ENCODE results near the gene TMEM178B.

Gene TMEM178B

GRCh38 chr7:141354251-141354650 is 280.4 kb downstream of the TMEM178B start:
- Histone ChIP-seq H3K4me3 (ENCODE audit: low read length) (no peak overlapping the region), H3F3A (ENCODE audit: control insufficient read depth, insufficient read depth) (no peaks in the 10 kb centered on the region), H3K36me3 (ENCODE audit: control insufficient read depth, low read length) (no peaks in the 10 kb centered on the region), H3K9me2 (replicated peaks; ENCODE audit: control insufficient read depth, low read length) (no peaks in the 10 kb centered on the region), H3K4me1 (ENCODE audit: control insufficient read depth, low read length) (peaks cover 10% of the 10 kb centered on the region), H3K27ac (ENCODE audit: low read depth, low read length) (no peak overlapping the region), H3K79me2 (ENCODE audit: control insufficient read depth, low read length) (no peaks in the 10 kb centered on the region), H3K27me3 (ENCODE audit: control insufficient read depth, low read length) (no peaks in the 10 kb centered on the region), H3K4me2 (ENCODE audit: low read length) (no peak overlapping the region), H4K20me1 (ENCODE audit: control insufficient read depth, insufficient read depth, low read depth, low read length) (no peaks in the 10 kb centered on the region), H3K9me3 (ENCODE audit: control insufficient read depth, insufficient read depth, low read length) (peaks cover under 1% of the 10 kb centered on the region)
- no peak for TF ChIP-seq CTCF (IDR thresholded peaks at IDR 0.05; ENCODE audit: low read depth, low read length, poor library complexity, severe bottlenecking)
- TF ChIP-seq EZH2phosphoT487 (IDR thresholded peaks at IDR 0.05; ENCODE audit: borderline replicate concordance, low read length) = no peak

DNA sequence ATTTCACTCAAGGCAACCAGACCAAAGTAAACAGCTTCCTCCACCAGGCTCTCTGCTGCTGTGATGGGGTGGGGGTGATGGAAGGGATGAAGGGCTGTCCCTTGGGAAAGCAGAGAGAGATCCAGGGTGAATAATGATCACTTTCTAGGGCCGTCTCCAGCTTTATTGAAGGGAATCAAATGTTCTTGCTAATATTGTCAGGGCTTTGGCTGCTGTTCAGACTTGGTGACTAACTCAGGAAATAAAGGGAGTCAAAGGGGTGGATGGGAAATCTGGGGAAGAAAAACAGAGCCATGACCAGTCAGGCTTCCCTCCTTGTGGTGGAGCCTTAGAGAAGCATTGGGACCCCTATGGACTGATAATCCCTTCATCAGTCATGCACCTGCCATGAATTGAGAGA is 281.2 kb downstream of the TMEM178B start:
- TF ChIP-seq CTCF (IDR thresholded peaks at IDR 0.05; ENCODE audit: low read depth, low read length, poor library complexity, severe bottlenecking) (no peak), EZH2phosphoT487 (IDR thresholded peaks at IDR 0.05; ENCODE audit: borderline replicate concordance, low read length) (no peak)
- Histone ChIP-seq H3F3A (ENCODE audit: control insufficient read depth, insufficient read depth) (no peaks in the 10 kb centered on the region), H3K27me3 (ENCODE audit: control insufficient read depth, low read length) (no peaks in the 10 kb centered on the region), H3K27ac (ENCODE audit: low read depth, low read length) (no peak overlapping the region), H3K4me3 (ENCODE audit: low read length) (no peak overlapping the region), H3K4me2 (ENCODE audit: low read length) (no peak overlapping the region), H3K36me3 (ENCODE audit: control insufficient read depth, low read length) (no peaks in the 10 kb centered on the region), H3K4me1 (ENCODE audit: control insufficient read depth, low read length) (peaks cover 10% of the 10 kb centered on the region), H3K9me2 (replicated peaks; ENCODE audit: control insufficient read depth, low read length) (no peaks in the 10 kb centered on the region), H3K79me2 (ENCODE audit: control insufficient read depth, low read length) (no peaks in the 10 kb centered on the region), H4K20me1 (ENCODE audit: control insufficient read depth, insufficient read depth, low read depth, low read length) (no peaks in the 10 kb centered on the region), H3K9me3 (ENCODE audit: control insufficient read depth, insufficient read depth, low read length) (peaks cover 4% of the 10 kb centered on the region)

DNA sequence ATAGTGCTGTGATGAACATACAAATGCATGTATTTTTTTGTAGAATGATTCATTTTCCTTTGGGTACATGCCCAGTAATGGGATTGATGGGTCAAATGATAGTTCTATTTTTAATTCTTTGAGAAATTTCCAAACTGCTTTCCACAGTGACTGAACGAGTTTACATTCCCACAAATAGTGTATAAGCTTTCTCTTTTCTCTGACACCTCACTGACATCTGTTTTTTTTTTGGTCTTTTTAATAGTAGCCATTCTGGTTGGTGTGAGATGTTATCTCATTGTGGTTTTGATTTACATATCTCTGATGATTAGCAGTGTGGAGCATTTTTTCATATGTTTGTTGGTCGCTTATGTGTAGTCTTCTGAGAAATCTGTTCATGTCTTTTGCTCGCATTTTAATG is 282.3 kb downstream of the TMEM178B start:
- H3K4me2 ChIP-seq (ENCODE audit: low read length) = no peak overlapping the region
- peaks cover 15% of the 10 kb centered on the region for H3K4me1 ChIP-seq (ENCODE audit: control insufficient read depth, low read length)
- peaks cover 10% of the 10 kb centered on the region for H3K9me3 ChIP-seq (ENCODE audit: control insufficient read depth, insufficient read depth, low read length)
- H3K27me3 ChIP-seq (ENCODE audit: control insufficient read depth, low read length) = no peaks in the 10 kb centered on the region
- H3K36me3 ChIP-seq (ENCODE audit: control insufficient read depth, low read length) = no peaks in the 10 kb centered on the region
- TF ChIP-seq EZH2phosphoT487 (IDR thresholded peaks at IDR 0.05; ENCODE audit: borderline replicate concordance, low read length) = no peak
- no peak for TF ChIP-seq CTCF (IDR thresholded peaks at IDR 0.05; ENCODE audit: low read depth, low read length, poor library complexity, severe bottlenecking)
- no peaks in the 10 kb centered on the region for H3K9me2 ChIP-seq (replicated peaks; ENCODE audit: control insufficient read depth, low read length)
- H3K27ac ChIP-seq (ENCODE audit: low read depth, low read length) = no peak overlapping the region
- H3K4me3 ChIP-seq (ENCODE audit: low read length) = no peak overlapping the region
- H4K20me1 ChIP-seq (ENCODE audit: control insufficient read depth, insufficient read depth, low read depth, low read length) = no peaks in the 10 kb centered on the region
- H3F3A ChIP-seq (ENCODE audit: control insufficient read depth, insufficient read depth) = no peaks in the 10 kb centered on the region
- H3K79me2 ChIP-seq (ENCODE audit: control insufficient read depth, low read length) = no peaks in the 10 kb centered on the region

DNA sequence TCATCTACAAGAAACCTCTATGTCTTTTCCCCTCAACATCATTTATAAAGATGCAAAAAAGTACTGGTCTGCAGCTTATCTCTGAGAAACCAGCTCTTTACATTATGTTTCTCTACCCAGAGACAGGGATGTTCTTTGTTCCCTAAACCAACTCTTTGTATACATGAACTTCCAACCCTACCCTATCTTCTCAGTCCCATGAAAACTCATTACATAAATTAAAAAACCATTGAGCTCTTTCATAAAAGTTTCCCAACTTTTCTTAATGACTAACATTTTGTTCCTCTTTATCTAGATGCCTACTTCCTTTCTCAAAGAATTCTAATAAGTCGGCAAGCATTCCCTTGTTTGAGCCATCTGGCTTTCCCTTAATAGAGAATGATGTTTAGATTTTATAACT is 284.5 kb downstream of the TMEM178B start:
- Histone ChIP-seq H3K4me2 (ENCODE audit: low read length) (no peak overlapping the region), H3K27me3 (ENCODE audit: control insufficient read depth, low read length) (no peaks in the 10 kb centered on the region), H3K36me3 (ENCODE audit: control insufficient read depth, low read length) (no peaks in the 10 kb centered on the region), H3K4me1 (ENCODE audit: control insufficient read depth, low read length) (peaks cover 34% of the 10 kb centered on the region), H3F3A (ENCODE audit: control insufficient read depth, insufficient read depth) (no peaks in the 10 kb centered on the region), H3K9me2 (replicated peaks; ENCODE audit: control insufficient read depth, low read length) (no peaks in the 10 kb centered on the region), H3K79me2 (ENCODE audit: control insufficient read depth, low read length) (no peaks in the 10 kb centered on the region), H3K27ac (ENCODE audit: low read depth, low read length) (no peak overlapping the region), H4K20me1 (ENCODE audit: control insufficient read depth, insufficient read depth, low read depth, low read length) (no peaks in the 10 kb centered on the region), H3K4me3 (ENCODE audit: low read length) (no peak overlapping the region), H3K9me3 (ENCODE audit: control insufficient read depth, insufficient read depth, low read length) (peaks cover 10% of the 10 kb centered on the region)
- TF ChIP-seq EZH2phosphoT487 (IDR thresholded peaks at IDR 0.05; ENCODE audit: borderline replicate concordance, low read length) = no peak
- TF ChIP-seq CTCF (IDR thresholded peaks at IDR 0.05; ENCODE audit: low read depth, low read length, poor library complexity, severe bottlenecking) = no peak

All from DOHH2 (cell line).